Measurements from ENCODE around the gene VPS13D. TPM values are rescaled to one million over a fixed set of nuclear protein-coding genes. Genes with fewer than 3 reads are reported as not detected.
"Not testable (repeated sequence)": the region's sequence is repeated elsewhere in the genome, so short reads cannot be mapped to it uniquely, and the experiment has no call there.

The VPS13D gene
- total and polyA plus RNA-seq, 10 donors: 10.1 to 108 (median 86.3) TPM

- 94 to 98% (median 98%) methylated on average over 13 of the region's 13 CpGs for WGBS, 5 donors
- DNase-seq: no peak
- intact Hi-C loops (cut with DNase I; ENCODE audit: low total_unique reads): no loop called here
Measured at GRCh38 chr1:12516741-12517140, 286.9 kb downstream of the VPS13D start.

GRCh38 chr1:12518931-12519692 is 289.3 kb downstream of the VPS13D start:
- no peaks in the 10 kb centered on the region for H3K27me3 ChIP-seq (replicated peaks in 1 of 7)
- peak overlapping the region in 1 of 8 donors; percentile 13 for H3K27ac ChIP-seq
- H3K4me3 ChIP-seq: no peak overlapping the region
- no peaks in the 10 kb centered on the region for H3K9me3 ChIP-seq
- H3K36me3 ChIP-seq: no peaks in the 10 kb centered on the region
- intact Hi-C loops (cut with DNase I; ENCODE audit: low total_unique reads): no loop called here
- DNase-seq: no peak
- TF ChIP-seq CTCF (IDR thresholded peaks at IDR 0.05 in 8 of 11, conservative IDR thresholded peaks at IDR 0.05 in 3 of 11): no peak
- peak in 2 of 3 donors; percentile 39 to 45 for TF ChIP-seq POLR2AphosphoS5 (IDR thresholded peaks at IDR 0.05)
- no peak for TF ChIP-seq POLR2A (IDR thresholded peaks at IDR 0.05)
- WGBS, 5 donors: 41 to 73% (median 61%) methylated on average over 20 to 21 of the region's 21 CpGs
- H3K4me1 ChIP-seq: peaks cover 0 to 11% (median 0%) of the 10 kb centered on the region in 6 donors

More at GRCh38 chr1:12516741-12517140, 286.9 kb downstream of the VPS13D start:
- H3K36me3 ChIP-seq: peaks cover 0 to 16% (median under 1%) of the 10 kb centered on the region in 6 donors
- H3K27ac ChIP-seq: no peak overlapping the region
- H3K27me3 ChIP-seq (replicated peaks in 1 of 7): no peaks in the 10 kb centered on the region
- TF ChIP-seq POLR2A (IDR thresholded peaks at IDR 0.05) (no peak), CTCF (IDR thresholded peaks at IDR 0.05 in 8 of 11, conservative IDR thresholded peaks at IDR 0.05 in 3 of 11) (no peak), POLR2AphosphoS5 (IDR thresholded peaks at IDR 0.05) (no peak)
- peaks cover 0 to 11% (median 0%) of the 10 kb centered on the region in 6 donors for H3K4me1 ChIP-seq
- H3K9me3 ChIP-seq: no peaks in the 10 kb centered on the region
- no peak overlapping the region for H3K4me3 ChIP-seq

DNA sequence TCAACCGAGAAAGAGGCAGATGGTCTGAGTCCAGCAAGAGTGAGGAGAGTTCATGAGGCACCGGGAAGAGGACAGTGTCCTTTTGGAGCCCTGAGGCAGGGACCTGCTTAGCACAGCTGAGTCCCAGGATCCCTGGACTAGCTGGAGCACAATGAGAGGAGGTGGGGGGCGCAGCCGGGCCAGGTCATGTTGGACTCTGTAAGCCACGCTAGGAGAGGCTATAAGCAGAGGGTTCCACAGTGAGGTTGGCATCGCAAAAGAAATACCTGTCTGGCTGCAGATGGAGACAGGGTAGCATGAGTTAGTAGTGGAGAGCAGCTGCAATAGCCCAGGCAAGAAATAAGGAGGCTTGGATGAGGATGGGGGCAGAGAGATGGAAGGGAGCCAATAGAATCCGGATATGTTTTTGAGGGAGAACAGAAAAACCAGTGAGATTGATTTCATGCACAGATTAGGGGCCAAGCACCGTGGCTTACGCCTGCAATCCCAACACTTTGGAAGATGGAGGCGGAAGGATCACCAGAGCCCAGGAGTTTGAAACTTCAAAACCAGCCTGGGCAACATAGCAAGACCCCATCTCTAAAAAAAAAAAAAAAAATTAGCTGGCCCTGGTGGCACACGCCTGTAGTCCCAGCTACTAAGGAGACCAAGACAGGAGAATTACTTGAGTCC is 290.0 kb downstream of the VPS13D start:
- Histone ChIP-seq H3K36me3 (no peaks in the 10 kb centered on the region), H3K9me3 (no peaks in the 10 kb centered on the region), H3K4me3 (no peak overlapping the region), H3K4me1 (peaks cover 0 to 11% (median 0%) of the 10 kb centered on the region in 6 donors), H3K27ac (no peak overlapping the region), H3K27me3 (replicated peaks in 1 of 7) (no peaks in the 10 kb centered on the region)
- intact Hi-C loops (cut with DNase I; ENCODE audit: low total_unique reads): loop anchor here (10.0 kb wide), 1 partner anchor 75 kb away; no protein-coding TSS in a partner anchor
- no peak for DNase-seq
- TF ChIP-seq POLR2A (IDR thresholded peaks at IDR 0.05): no peak
- no peak for TF ChIP-seq CTCF (IDR thresholded peaks at IDR 0.05 in 8 of 11, conservative IDR thresholded peaks at IDR 0.05 in 3 of 11)
- no peak for TF ChIP-seq POLR2AphosphoS5 (IDR thresholded peaks at IDR 0.05)
- WGBS, 5 donors: 91 to 96% (median 92%) methylated on average over 11 of the region's 11 CpGs

GRCh38 chr1:12521096-12521495 is 291.3 kb downstream of the VPS13D start:
- Histone ChIP-seq H3K4me1 (peaks cover 0 to 23% (median 5%) of the 10 kb centered on the region in 6 donors), H3K27ac (no peak overlapping the region), H3K27me3 (replicated peaks in 1 of 7) (no peaks in the 10 kb centered on the region), H3K4me3 (no peak overlapping the region), H3K36me3 (no peaks in the 10 kb centered on the region), H3K9me3 (no peaks in the 10 kb centered on the region)
- no peak for DNase-seq
- 84 to 95% (median 92%) methylated on average over 5 of the region's 5 CpGs for WGBS, 5 donors
- intact Hi-C loops (cut with DNase I; ENCODE audit: low total_unique reads): loop anchor here (10.0 kb wide), 1 partner anchor 74 kb away; no protein-coding TSS in a partner anchor
- no peak for TF ChIP-seq CTCF (IDR thresholded peaks at IDR 0.05 in 8 of 11, conservative IDR thresholded peaks at IDR 0.05 in 3 of 11)
- TF ChIP-seq POLR2A (IDR thresholded peaks at IDR 0.05): no peak
- TF ChIP-seq POLR2AphosphoS5 (IDR thresholded peaks at IDR 0.05): no peak

GRCh38 chr1:12522780-12523179 is 292.9 kb downstream of the VPS13D start:
- not testable (repeated sequence) for H3K27me3 ChIP-seq (replicated peaks in 1 of 7); H3K27ac ChIP-seq; DNase-seq; H3K4me3 ChIP-seq; H3K9me3 ChIP-seq; H3K36me3 ChIP-seq
- intact Hi-C loops (cut with DNase I; ENCODE audit: low total_unique reads): loop anchor here (10.0 kb wide), 1 partner anchor 72 kb away; no protein-coding TSS in a partner anchor
- 94 to 98% (median 97%) methylated on average over 9 of the region's 9 CpGs for WGBS, 5 donors
- H3K4me1 ChIP-seq: peaks cover 0 to 25% (median 7%) of the 10 kb centered on the region in 6 donors
